ENCODE data around the gene SERPINA3. TPM values are rescaled to one million over a fixed set of nuclear protein-coding genes. Genes with fewer than 3 reads are reported as not detected.

The SERPINA3 gene
- total and polyA plus RNA-seq, 2 of the 8 experiments (the other 6 are each of a cell fraction or from before 2014, with no cell fraction given) = not detected

DNA sequence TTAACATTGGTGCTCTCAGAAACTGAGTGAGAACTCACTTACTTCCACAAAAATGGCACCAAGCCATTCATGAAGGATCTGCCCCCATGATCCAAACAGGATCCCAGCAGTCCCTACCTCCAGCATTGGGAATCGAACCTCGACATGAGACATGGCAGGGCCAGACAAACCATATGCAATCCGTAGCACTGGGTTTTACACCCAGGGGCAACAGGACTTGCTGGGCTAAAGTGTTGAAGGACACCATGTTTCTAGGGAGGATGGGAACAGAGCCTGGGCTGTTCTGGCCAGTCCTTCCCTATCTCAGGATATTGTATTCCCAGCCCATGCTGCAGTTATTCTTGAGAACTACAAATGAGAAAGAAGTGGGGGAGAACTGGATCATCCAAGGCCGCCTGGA lies 36.6 kb downstream of the SERPINA3 start:
- POLR2A ChIA-PET (ENCODE audit: partially characterized antibody) = no interaction called here
- Histone ChIP-seq H3K36me3 (ENCODE audit: control insufficient read depth in 2 of 4, insufficient read depth in 4 of 4, low read length in 3 of 4) (no peaks in the 10 kb centered on the region), H3K18ac (ENCODE audit: extremely low read depth, low read length) (no peak overlapping the region), H4K8ac (ENCODE audit: extremely low read depth, insufficient read depth, low read length) (no peak overlapping the region), H3K4me3 (ENCODE audit: extremely low read depth in 1 of 4, insufficient read depth in 2 of 4, low read depth in 3 of 4, low read length in 4 of 4) (no peak overlapping the region), H3K79me1 (ENCODE audit: low read depth, low read length) (no peaks in the 10 kb centered on the region), H3K4me1 (replicated peaks in 1 of 4; ENCODE audit: control insufficient read depth in 3 of 4, insufficient read depth in 4 of 4, low read length in 3 of 4) (no peaks in the 10 kb centered on the region), H3K23ac (ENCODE audit: insufficient read length) (no peak overlapping the region), H2BK5ac (ENCODE audit: low read depth, low read length) (no peak overlapping the region), H3K56ac (replicated peaks; ENCODE audit: insufficient read length, low read depth, low read length) (no peak overlapping the region), H3K9ac (replicated peaks in 1 of 4; ENCODE audit: extremely low read depth in 1 of 4, low read depth in 3 of 4, low read length in 3 of 4) (no peak overlapping the region), H3K4me2 (ENCODE audit: insufficient read depth in 1 of 2, low read depth in 2 of 2, low read length in 2 of 2) (no peak overlapping the region), H3K14ac (ENCODE audit: insufficient read length) (no peak overlapping the region), H2BK20ac (ENCODE audit: low read length) (no peak overlapping the region), H2AK5ac (ENCODE audit: low read depth, low read length) (no peak overlapping the region), H3K79me2 (ENCODE audit: control insufficient read depth in 1 of 2, insufficient read depth in 2 of 2, low read length in 2 of 2) (no peaks in the 10 kb centered on the region; a peak in 1 of 4 replicates), H4K20me1 (replicated peaks in 1 of 2; ENCODE audit: control insufficient read depth in 1 of 2, insufficient read depth in 2 of 2, low read length in 2 of 2) (peaks cover 0 to 6% of the 10 kb centered on the region in 2 experiments), H3K23me2 (ENCODE audit: low read depth, low read length) (peaks cover 8% of the 10 kb centered on the region; the same call in 1 of the 2 replicates), H4K5ac (ENCODE audit: insufficient read length, low read depth, low read length) (no peak overlapping the region), H4K91ac (replicated peaks; ENCODE audit: insufficient read length, low read length) (no peak overlapping the region), H3K9me3 (ENCODE audit: insufficient read depth in 2 of 2, low read depth in 1 of 2, low read length in 1 of 2) (peaks cover 0 to 4% of the 10 kb centered on the region in 2 experiments; a peak in 1 of 4 replicates), H2BK15ac (ENCODE audit: low read length) (no peak overlapping the region), H3K4ac (replicated peaks; ENCODE audit: insufficient read length, low read depth, low read length) (no peak overlapping the region), H2AFZ (ENCODE audit: low read length) (no peak overlapping the region), H2BK120ac (replicated peaks; ENCODE audit: low read depth, low read length) (no peak overlapping the region), H2BK12ac (ENCODE audit: low read depth, low read length) (no peak overlapping the region), H3K27ac (ENCODE audit: low read depth, low read length) (no peak overlapping the region), H3K27me3 (replicated peaks in 1 of 4; ENCODE audit: control insufficient read depth in 3 of 4, extremely low read depth in 1 of 4, insufficient read depth in 3 of 4, low read length in 3 of 4) (no peaks in the 10 kb centered on the region)
- TF ChIP-seq, protein P1, sequence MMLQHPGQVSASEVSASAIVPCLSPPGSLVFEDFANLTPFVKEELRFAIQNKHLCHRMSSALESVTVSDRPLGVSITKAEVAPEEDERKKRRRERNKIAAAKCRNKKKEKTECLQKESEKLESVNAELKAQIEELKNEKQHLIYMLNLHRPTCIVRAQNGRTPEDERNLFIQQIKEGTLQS (IDR thresholded peaks at IDR 0.05; ENCODE audit: insufficient read depth, low read depth, low read length) = no peak
- TF ChIP-seq CREB1 (IDR thresholded peaks at IDR 0.05) = no peak
- TF ChIP-seq TAF1 (IDR thresholded peaks at IDR 0.05; ENCODE audit: low read depth, low read length) = no peak
- no peak for TF ChIP-seq GTF2F1 (IDR thresholded peaks at IDR 0.05; ENCODE audit: borderline replicate concordance, low read depth, low read length)
- TF ChIP-seq KDM5A (IDR thresholded peaks at IDR 0.05; ENCODE audit: low read length) = no peak
- TF ChIP-seq, protein P2, sequence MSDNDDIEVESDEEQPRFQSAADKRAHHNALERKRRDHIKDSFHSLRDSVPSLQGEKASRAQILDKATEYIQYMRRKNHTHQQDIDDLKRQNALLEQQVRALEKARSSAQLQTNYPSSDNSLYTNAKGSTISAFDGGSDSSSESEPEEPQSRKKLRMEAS (IDR thresholded peaks at IDR 0.05) = no peak
- TF ChIP-seq RBBP5 (IDR thresholded peaks at IDR 0.05; ENCODE audit: borderline replicate concordance, low read depth, low read length) = no peak
- TF ChIP-seq TBP (IDR thresholded peaks at IDR 0.05; ENCODE audit: low read depth, low read length) = no peak
- TF ChIP-seq GABPA (IDR thresholded peaks at IDR 0.05; ENCODE audit: borderline replicate concordance, insufficient read depth, low read length) = no peak
- no peak for TF ChIP-seq EP300 (IDR thresholded peaks at IDR 0.05; ENCODE audit: borderline replicate concordance in 1 of 2, low read depth in 2 of 2, low read length in 2 of 2)
- TF ChIP-seq KDM1A (IDR thresholded peaks at IDR 0.05; ENCODE audit: borderline replicate concordance, low read length) = no peak
- FAIRE-seq = no peak
- CTCF ChIA-PET (ENCODE audit: partially characterized antibody) = no interaction called here
- no peak for DNase-seq (ENCODE audit: low read depth in 1 of 2, low spot score in 2 of 2)
- WGBS, 2 experiments (ENCODE audit: extremely low coverage in 1 of 2, insufficient coverage in 1 of 2, insufficient read length in 1 of 2, insufficient replicate concordance in 2 of 2, low coverage in 1 of 2, low lambda C conversion rate in 2 of 2, missing lambda C conversion rate in 1 of 2) = 91% methylated on average over 4 of the region's 4 CpGs; no CpG with 5 or more reads in 1 of the 2 experiments
